Measurements from ENCODE around the gene HSPA4. TPM values are rescaled to one million over a fixed set of nuclear protein-coding genes. Genes with fewer than 3 reads are reported as not detected.

Gene HSPA4
- total and polyA plus RNA-seq, 9 donors: 18.8 to 86.3 (median 61.1) TPM

DNA sequence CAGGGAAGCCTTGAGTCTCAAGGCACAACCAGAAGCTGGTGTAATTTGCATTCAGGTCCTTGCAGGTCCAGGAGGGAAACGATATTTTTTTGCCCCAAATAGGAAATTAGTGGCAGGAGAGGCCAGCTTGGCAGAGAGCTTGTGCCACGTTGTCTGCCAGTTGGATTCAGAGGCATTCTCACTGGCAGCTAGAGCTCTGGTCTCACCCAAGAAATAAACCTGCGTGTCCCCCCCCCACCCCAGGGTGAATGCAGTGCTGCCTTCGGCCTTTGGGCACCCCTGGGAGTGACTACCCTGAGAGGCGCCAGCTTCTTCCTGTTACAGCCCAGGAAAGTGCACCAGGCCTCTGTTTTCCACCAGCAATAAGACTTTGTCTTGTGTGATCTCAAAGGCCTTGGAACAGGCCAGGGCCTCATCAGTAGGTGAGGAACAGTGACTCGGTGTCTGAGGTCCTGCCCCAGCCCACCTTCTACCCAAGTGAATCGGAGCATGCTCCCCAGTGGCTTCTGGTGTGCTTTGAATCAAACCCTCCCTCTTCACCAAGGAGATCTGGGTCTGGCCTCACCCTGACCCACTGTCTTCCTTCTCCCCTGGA lies 68.4 kb downstream of the HSPA4 start:
- Histone ChIP-seq H3K4me1 (ENCODE audit: insufficient read depth) (no peaks in the 10 kb centered on the region), H3K36me3 (no peaks in the 10 kb centered on the region), H3K4me3 (no peak overlapping the region), H3K27me3 (no peaks in the 10 kb centered on the region), H3K9me3 (no peaks in the 10 kb centered on the region), H3K27ac (no peak overlapping the region)
- no peak for DNase-seq
- WGBS, 3 donors: 75 to 81% (median 76%) methylated on average over 7 of the region's 7 CpGs
- intact Hi-C loops (cut with DNase I): no loop called here
- no peak for TF ChIP-seq EP300 (IDR thresholded peaks at IDR 0.05)
- no peak for TF ChIP-seq POLR2A (IDR thresholded peaks at IDR 0.05)
- TF ChIP-seq, protein P1, sequence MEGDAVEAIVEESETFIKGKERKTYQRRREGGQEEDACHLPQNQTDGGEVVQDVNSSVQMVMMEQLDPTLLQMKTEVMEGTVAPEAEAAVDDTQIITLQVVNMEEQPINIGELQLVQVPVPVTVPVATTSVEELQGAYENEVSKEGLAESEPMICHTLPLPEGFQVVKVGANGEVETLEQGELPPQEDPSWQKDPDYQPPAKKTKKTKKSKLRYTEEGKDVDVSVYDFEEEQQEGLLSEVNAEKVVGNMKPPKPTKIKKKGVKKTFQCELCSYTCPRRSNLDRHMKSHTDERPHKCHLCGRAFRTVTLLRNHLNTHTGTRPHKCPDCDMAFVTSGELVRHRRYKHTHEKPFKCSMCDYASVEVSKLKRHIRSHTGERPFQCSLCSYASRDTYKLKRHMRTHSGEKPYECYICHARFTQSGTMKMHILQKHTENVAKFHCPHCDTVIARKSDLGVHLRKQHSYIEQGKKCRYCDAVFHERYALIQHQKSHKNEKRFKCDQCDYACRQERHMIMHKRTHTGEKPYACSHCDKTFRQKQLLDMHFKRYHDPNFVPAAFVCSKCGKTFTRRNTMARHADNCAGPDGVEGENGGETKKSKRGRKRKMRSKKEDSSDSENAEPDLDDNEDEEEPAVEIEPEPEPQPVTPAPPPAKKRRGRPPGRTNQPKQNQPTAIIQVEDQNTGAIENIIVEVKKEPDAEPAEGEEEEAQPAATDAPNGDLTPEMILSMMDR (IDR thresholded peaks at IDR 0.05): no peak

DNA sequence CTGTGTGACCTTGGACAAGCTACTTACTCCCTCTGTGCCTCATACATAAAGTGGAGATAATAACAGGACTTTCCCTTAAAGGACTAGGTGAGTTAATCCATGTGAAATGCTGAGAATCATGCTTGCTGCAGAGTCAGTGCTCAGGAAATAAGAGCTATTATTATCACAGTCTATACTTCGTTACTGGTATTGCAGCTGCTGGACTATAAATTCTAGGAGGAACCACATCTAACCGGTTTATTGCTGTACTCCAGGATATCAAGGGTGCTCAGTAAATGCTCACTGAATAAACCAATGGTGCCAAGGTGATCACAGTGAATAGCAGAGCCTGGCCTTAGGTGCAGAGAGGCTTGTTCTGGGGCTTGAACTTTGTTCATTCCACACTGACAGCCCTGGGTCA lies 69.3 kb downstream of the HSPA4 start:
- intact Hi-C loops (cut with DNase I): no loop called here
- no peak overlapping the region for H3K27ac ChIP-seq
- WGBS, 3 donors: 33 to 51% (median 40%) methylated on average over 2 of the region's 2 CpGs

DNA sequence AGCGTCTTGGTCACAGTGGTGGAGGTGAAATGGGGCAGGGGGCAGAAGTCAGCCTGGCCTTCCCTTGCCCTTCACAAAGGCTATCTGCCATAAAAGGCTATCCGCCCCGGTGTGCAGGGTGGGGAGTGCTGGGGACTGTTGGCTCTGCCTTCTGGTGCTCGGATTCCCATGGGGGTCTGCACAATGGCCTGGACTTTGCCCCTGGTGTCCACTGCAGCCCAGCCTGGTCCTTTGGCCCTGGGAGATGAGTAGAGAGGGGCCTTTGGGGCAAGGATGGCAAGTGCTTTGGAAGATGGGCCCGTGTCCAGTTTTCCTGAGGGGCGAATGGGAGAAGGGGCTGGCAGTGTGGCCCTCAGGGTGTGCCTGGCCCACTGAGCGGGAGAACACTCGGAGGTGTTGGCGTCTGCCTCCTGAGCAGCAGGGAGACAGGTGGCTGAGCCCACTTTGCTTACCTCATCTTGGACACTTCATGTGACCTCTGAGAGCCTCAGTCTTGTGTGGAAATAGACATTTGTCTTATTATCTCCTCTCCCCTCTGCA lies 69.9 kb downstream of the HSPA4 start:
- Histone ChIP-seq H3K27me3 (no peaks in the 10 kb centered on the region), H3K36me3 (no peaks in the 10 kb centered on the region), H3K4me1 (ENCODE audit: insufficient read depth) (no peaks in the 10 kb centered on the region), H3K27ac (no peak overlapping the region), H3K9me3 (no peaks in the 10 kb centered on the region), H3K4me3 (no peak overlapping the region)
- TF ChIP-seq, protein P1 (IDR thresholded peaks at IDR 0.05): no peak
- no peak for TF ChIP-seq POLR2A (IDR thresholded peaks at IDR 0.05)
- TF ChIP-seq EP300 (IDR thresholded peaks at IDR 0.05): no peak
- intact Hi-C loops (cut with DNase I): no loop called here
- WGBS, 3 donors: 68 to 81% (median 76%) methylated on average over 9 of the region's 9 CpGs
- no peak for DNase-seq

More for the DNA sequence above, 69.3 kb downstream of the HSPA4 start:
- DNase-seq: no peak
- Histone ChIP-seq H3K36me3 (no peaks in the 10 kb centered on the region), H3K4me1 (ENCODE audit: insufficient read depth) (no peaks in the 10 kb centered on the region), H3K27me3 (no peaks in the 10 kb centered on the region), H3K9me3 (no peaks in the 10 kb centered on the region), H3K4me3 (no peak overlapping the region)
- no peak for TF ChIP-seq EP300 (IDR thresholded peaks at IDR 0.05)
- no peak for TF ChIP-seq POLR2A (IDR thresholded peaks at IDR 0.05)
- TF ChIP-seq, protein P1 (IDR thresholded peaks at IDR 0.05): no peak

DNA sequence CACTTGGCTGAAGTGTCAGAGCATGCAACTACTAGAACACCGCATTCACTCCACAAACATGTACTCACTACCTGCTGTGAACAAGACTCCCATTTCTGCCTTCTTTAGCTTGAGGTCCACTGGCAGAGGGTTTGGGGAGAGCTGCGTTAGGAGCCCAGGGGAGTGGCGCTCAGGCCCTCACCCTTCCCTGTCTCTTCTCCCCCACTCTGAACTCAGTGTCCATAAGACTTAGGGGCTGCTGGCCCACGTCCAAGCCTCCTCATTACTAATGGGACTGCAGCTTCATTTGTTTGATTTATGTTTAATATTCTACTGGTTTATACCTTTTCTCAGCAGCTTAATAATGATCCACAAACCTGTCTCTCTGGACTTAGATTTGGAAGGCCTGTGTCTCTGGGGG lies 70.9 kb downstream of the HSPA4 start:
- H3K36me3 ChIP-seq: no peaks in the 10 kb centered on the region
- H3K9me3 ChIP-seq: no peaks in the 10 kb centered on the region
- no peak overlapping the region for H3K27ac ChIP-seq
- H3K4me1 ChIP-seq (ENCODE audit: insufficient read depth): no peaks in the 10 kb centered on the region
- TF ChIP-seq POLR2A (IDR thresholded peaks at IDR 0.05) (no peak), EP300 (IDR thresholded peaks at IDR 0.05) (no peak)
- TF ChIP-seq, protein P1 (IDR thresholded peaks at IDR 0.05): no peak
- no peaks in the 10 kb centered on the region for H3K27me3 ChIP-seq
- H3K4me3 ChIP-seq: no peak overlapping the region
- DNase-seq: no peak
- 70 to 74% (median 71%) methylated on average over 4 of the region's 4 CpGs for WGBS, 3 donors
- intact Hi-C loops (cut with DNase I): no loop called here

All from ovary (tissue), 9 donors.